ENCODE measurements around the gene B2M. TPM values are rescaled to one million over a fixed set of nuclear protein-coding genes. Genes with fewer than 3 reads are reported as not detected.
"Not testable (repeated sequence)": the region's sequence is repeated elsewhere in the genome, so short reads cannot be mapped to it uniquely, and the experiment has no call there.

The B2M gene
- total RNA-seq, 1 donor: 2,255 TPM

GRCh38 chr15:44727485-44728231 is 16.3 kb downstream of the B2M start:
- no peak for DNase-seq (ENCODE audit: low read depth)
- peak overlapping the region; percentile 84 for H3K4me3 ChIP-seq (ENCODE audit: low read depth, low read length)
- TF ChIP-seq CTCF (IDR thresholded peaks at IDR 0.05; ENCODE audit: insufficient read depth, low read depth, low read length): no peak

- H3K4me3 ChIP-seq (ENCODE audit: low read depth, low read length): peak overlapping the region; percentile 84
- DNase-seq (ENCODE audit: low read depth): not testable (repeated sequence)
Measured at GRCh38 chr15:44728232-44728575, 16.9 kb downstream of the B2M start.

GRCh38 chr15:44728576-44729407 is 17.5 kb downstream of the B2M start:
- no peak for TF ChIP-seq CTCF (IDR thresholded peaks at IDR 0.05; ENCODE audit: insufficient read depth, low read depth, low read length)
- peak; percentile 100 for DNase-seq (ENCODE audit: low read depth)
- H3K4me3 ChIP-seq (ENCODE audit: low read depth, low read length): peak overlapping the region; percentile 84

GRCh38 chr15:44729408-44730127 is 18.3 kb downstream of the B2M start:
- DNase-seq (ENCODE audit: low read depth): peak; percentile 49
- no peak for TF ChIP-seq CTCF (IDR thresholded peaks at IDR 0.05; ENCODE audit: insufficient read depth, low read depth, low read length)
- H3K4me3 ChIP-seq (ENCODE audit: low read depth, low read length): peak overlapping the region; percentile 84

GRCh38 chr15:44734839-44735481 is 23.6 kb downstream of the B2M start:
- no peak overlapping the region for H3K4me3 ChIP-seq (ENCODE audit: low read depth, low read length)
- no peak for TF ChIP-seq CTCF (IDR thresholded peaks at IDR 0.05; ENCODE audit: insufficient read depth, low read depth, low read length)
- no peak for DNase-seq (ENCODE audit: low read depth)

GRCh38 chr15:44735482-44736180 is 24.3 kb downstream of the B2M start:
- peak; percentile 2 for TF ChIP-seq CTCF (IDR thresholded peaks at IDR 0.05; ENCODE audit: insufficient read depth, low read depth, low read length)
- H3K4me3 ChIP-seq (ENCODE audit: low read depth, low read length): no peak overlapping the region
- DNase-seq (ENCODE audit: low read depth): peak; percentile 61

Measured in fibroblast of villous mesenchyme (primary cell).